Stimulated activated CD4-positive, alpha-beta T cell treated with anti-CD3 and anti-CD28 coated beads, Interleukin-1b, Interleukin-23, amount 100 ng/mL, for 24 hours (primary cell): ENCODE data around the gene P3R3URF.

Experiments
- DNase-seq, 4 experiments: peaks; one replicate each; pipeline ENCODE4 v3.0.0-alpha.2; 2020; ENCODE audit warnings: low read depth in 4 of 4, low spot score in 1 of 4

P3R3URF gene

GRCh38 chr1:46133781-46134350 is 42.4 kb downstream of the P3R3URF start:
- no peak for DNase-seq

DNA sequence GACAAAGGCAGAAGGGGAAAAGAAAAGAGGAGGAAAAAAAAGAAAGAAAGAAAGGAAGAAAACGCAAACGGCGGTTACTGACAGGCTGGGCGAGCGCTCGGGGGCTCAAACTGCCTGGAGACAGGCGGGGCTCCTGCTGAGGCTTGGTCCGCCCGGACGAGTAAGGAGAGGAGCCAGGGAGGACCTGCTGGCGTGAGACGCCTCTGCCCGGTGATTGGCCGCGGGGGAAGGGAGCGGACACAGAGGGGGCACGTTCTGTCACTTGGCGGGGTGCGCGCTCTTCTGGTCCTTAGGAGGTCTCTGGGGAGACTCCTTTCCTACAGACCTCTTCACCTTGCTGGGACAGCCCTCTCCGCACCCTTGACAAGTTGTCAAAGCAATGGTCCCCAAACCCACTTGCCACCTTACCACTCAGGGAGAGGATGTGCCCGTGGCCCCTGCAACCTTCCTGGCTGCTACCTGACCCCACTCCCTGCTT is 43.1 kb downstream of the P3R3URF start:
- no peak for DNase-seq

- peak; percentile 63 to 87 (median 80) for DNase-seq
Observed at GRCh38 chr1:46132529-46133180, 43.6 kb downstream of the P3R3URF start, which contains the start of gene PIK3R3. PIK3R3 (minus strand) TSS chr1:46132629; CDS start chr1:46131952, 677 bp downstream.

DNA sequence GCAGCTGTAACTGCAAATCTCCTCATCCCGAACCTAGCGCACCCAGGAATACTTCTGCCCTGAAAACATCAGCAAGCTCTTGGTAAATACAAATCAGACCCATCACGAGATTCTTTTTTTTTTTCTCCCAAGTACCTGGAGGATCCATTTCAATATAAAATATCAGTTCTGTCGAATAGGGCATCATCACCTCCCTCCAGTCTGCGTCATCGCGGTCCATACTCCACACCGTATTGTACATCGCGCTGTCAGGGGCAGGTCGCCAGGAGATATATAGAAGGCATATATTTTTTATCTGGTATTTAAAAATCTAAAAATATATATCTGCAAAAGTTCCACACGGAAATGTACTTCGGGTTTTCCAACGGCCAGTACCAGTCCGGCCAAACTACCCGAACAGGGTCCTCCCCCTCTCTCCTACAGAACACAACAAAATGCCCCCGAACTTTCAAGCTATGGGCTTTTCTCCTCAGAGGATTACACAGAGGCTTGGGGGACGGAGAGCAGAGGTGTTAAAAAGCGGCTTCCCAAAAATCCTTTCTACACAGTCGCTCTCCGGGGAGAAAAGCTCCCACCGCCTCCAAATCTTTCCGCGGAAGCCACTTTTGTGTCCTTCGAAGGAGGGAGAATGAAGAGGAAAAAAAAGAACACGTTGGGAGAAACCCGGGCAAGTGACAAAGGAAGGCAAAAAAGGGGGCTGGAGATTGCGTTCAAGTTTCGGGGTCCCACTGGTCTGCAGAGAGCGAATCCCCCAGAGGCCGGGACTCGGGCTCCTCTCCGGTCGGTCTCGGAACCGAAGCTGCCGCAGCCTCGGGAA is 44.4 kb downstream of the P3R3URF start:
- DNase-seq: no peak

DNA sequence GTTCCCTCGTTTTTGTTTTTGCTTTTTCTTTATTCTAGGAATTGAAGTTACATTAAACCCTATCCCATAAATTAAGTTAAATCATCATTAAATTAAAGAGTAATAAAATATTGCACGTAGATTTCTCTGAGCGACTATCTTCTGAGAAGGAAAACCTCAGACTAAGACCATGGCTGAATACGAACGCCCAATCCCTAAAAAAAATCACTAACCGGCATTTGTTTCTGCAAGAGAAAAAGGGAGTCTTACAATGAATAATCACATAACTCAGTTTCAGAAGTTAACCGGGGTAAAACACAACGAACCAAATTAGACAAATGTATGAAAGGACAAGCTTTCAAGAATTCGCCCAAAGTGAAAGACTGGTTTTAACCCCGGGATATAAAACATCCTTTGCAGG is 45.2 kb downstream of the P3R3URF start:
- no peak for DNase-seq

DNA sequence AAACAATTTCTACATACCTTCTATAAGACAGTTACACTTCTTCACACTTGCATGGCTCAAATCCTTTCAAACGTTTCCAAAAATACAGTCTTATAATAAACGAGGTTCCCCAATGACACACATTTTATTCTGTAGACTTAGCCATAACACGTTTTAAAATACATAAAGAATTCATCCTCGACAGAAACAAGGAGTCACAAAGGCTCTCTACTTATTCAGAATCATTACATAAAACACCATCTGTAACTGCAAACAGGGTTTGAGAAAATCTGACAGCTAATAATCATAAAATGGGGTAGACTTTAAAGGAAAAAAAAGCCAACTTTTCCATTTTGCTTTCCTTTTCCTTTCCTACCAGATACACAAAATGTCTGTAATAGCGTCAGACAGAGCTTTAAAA is 45.7 kb downstream of the P3R3URF start:
- DNase-seq: no peak

- DNase-seq: no peak
Observed at GRCh38 chr1:46130121-46130520, 46.2 kb downstream of the P3R3URF start.

GRCh38 chr1:46128344-46128743 is 47.9 kb downstream of the P3R3URF start:
- DNase-seq: no peak
